K562 (cell line): ENCODE data around the gene LAMA5. TPM values are rescaled to one million over a fixed set of nuclear protein-coding genes. Genes with fewer than 3 reads are reported as not detected.

Experiments
- ATF4 ChIP-seq: fragments of 450-650 bp; formaldehyde crosslinking; IDR thresholded peaks from 2 replicates; pipeline ENCODE4 v1.4.0; 2022; ENCODE audit warnings: mild to moderate bottlenecking, moderate library complexity
- CCNT2 ChIP-seq: IDR thresholded peaks from 2 replicates; pipeline ENCODE4 v1.6.1; 2011; ENCODE audit warnings: borderline replicate concordance, low read depth, mild to moderate bottlenecking, moderate library complexity, mixed read lengths, low read length; ENCODE audit not compliant: insufficient read length; ENCODE audit errors: extremely low read depth
- CTCFL ChIP-seq: IDR thresholded peaks from 2 replicates; pipeline ENCODE4 v1.6.1; 2011; ENCODE audit warnings: borderline replicate concordance, low read depth, mild to moderate bottlenecking, moderate library complexity, low read length; ENCODE audit not compliant: insufficient read depth, poor library complexity, severe bottlenecking
- DMBX1 ChIP-seq: fragments of 250-450 bp; sonication (Bioruptor Pico); IDR thresholded peaks from 2 replicates; pipeline ENCODE4 v1.8.0; 2022; ENCODE audit warnings: inconsistent platforms, mild to moderate bottlenecking, moderate library complexity, borderline replicate concordance
- GABPB2 ChIP-seq: fragments of 250-450 bp; sonication (Bioruptor Pico); conservative IDR thresholded peaks from 2 replicates; pipeline ENCODE4 v1.5.1; 2021; ENCODE audit warnings: mild to moderate bottlenecking
- HDGF ChIP-seq: fragments of 450-650 bp; IDR thresholded peaks from 2 replicates; pipeline ENCODE4 v1.6.1; 2016
- HNRNPK ChIP-seq: fragments of 200-400 bp; formaldehyde crosslinking; IDR thresholded peaks from one replicate; pipeline ENCODE4 v1.6.1; 2018; ENCODE audit warnings: mild to moderate bottlenecking, low read depth, low read length; ENCODE audit not compliant: poor library complexity, severe bottlenecking
- IFI16 ChIP-seq: fragments of 250-450 bp; sonication (Bioruptor Pico); IDR thresholded peaks from 2 replicates; pipeline ENCODE4 v2.1.2; 2022; ENCODE audit warnings: mild to moderate bottlenecking, inconsistent platforms
- JUNB ChIP-seq: fragments of 450-650 bp; formaldehyde crosslinking; conservative IDR thresholded peaks from 2 replicates; pipeline ENCODE4 v1.4.0; 2020; ENCODE audit warnings: mild to moderate bottlenecking
- KLF13 ChIP-seq: fragments of 450-650 bp; IDR thresholded peaks from 2 replicates; pipeline ENCODE4 v1.6.1; 2016; ENCODE audit warnings: missing genetic modification characterization, low read depth, mild to moderate bottlenecking, missing compliant biosample characterization, moderate library complexity, borderline replicate concordance
- MEF2A ChIP-seq: IDR thresholded peaks from 2 replicates; pipeline ENCODE4 v1.6.1; 2011; ENCODE audit warnings: low read depth, mild to moderate bottlenecking, low read length, moderate library complexity; ENCODE audit not compliant: control insufficient read depth
- SIN3B ChIP-seq: fragments of 450-650 bp; IDR thresholded peaks from 2 replicates; pipeline ENCODE4 v1.6.1; 2017; ENCODE audit warnings: low read depth, mild to moderate bottlenecking, moderate library complexity
- SMAD3 ChIP-seq: fragments of 450-650 bp; formaldehyde crosslinking; conservative IDR thresholded peaks from 2 replicates; pipeline ENCODE4 v1.4.0; 2020; ENCODE audit warnings: mild to moderate bottlenecking
- UBTF ChIP-seq, 2 experiments: IDR thresholded peaks; 2 replicates each; pipeline ENCODE4 v1.6.1; 2012; ENCODE audit warnings: improper control_type of control experiment in 2 of 2, low read depth in 2 of 2, low read length in 2 of 2, borderline replicate concordance in 1 of 2
- XRCC5 ChIP-seq: fragments of 200-400 bp; formaldehyde crosslinking; IDR thresholded peaks from 2 replicates; pipeline ENCODE4 v1.6.1; 2017; ENCODE audit warnings: low read depth, mild to moderate bottlenecking, low read length
- ZNF695 ChIP-seq: fragments of 450-650 bp; formaldehyde crosslinking; IDR thresholded peaks from 2 replicates; pipeline ENCODE4 v1.4.0; 2020; ENCODE audit warnings: mild to moderate bottlenecking, moderate library complexity
- polyA plus RNA-seq, 8 experiments: library from polyadenylated mRNA; depleted of rRNA in 4 of 8; stranded (reverse) in 5 of 8; unstranded in 3 of 8; fragments of >200 nt; fragmentation: Nextera tagmentation in 2 of 8; fragmentation: Illumina TruSeq in 1 of 8; extraction: Ambion mirVana in 2 of 8; extraction: Trizol in 1 of 8; gene quantifications; 2 replicates each; pipeline versions ENCODE4 v1.2.1 to v1.2.3, GENCODE V29; 2011 to 2014; ENCODE audit warnings: inconsistent platforms in 1 of 8, missing spikeins in 1 of 8
- total RNA-seq, 7 experiments: library from RNA; depleted of rRNA in 6 of 7; stranded (reverse); fragments of >200 nt in 6 of 7; fragmentation: Illumina TruSeq in 2 of 7; extraction: Trizol in 2 of 7; gene quantifications; 2 replicates each; pipeline versions ENCODE4 v1.2.1 to v1.2.3, GENCODE V29; 2011 to 2021; ENCODE audit warnings: low replicate concordance in 1 of 7
- TF ChIP-seq, protein P1 (sequence below): fragments of 450-650 bp; IDR thresholded peaks from 2 replicates; pipeline ENCODE4 v1.6.1; 2018; ENCODE audit warnings: mild to moderate bottlenecking, low read depth; ENCODE audit not compliant: partially characterized antibody

The LAMA5 gene
- total and polyA plus RNA-seq, 9 of the 15 experiments (the other 6 are each of a cell fraction or from before 2014, with no cell fraction given): 0.31 to 101 (median 7.8) TPM

GRCh38 chr20:62367136-62367632, at the start of gene LAMA5 (continued):
- no peak for TF ChIP-seq KLF13 (tag)
- TF ChIP-seq CCNT2: peak; percentile 18
- TF ChIP-seq SIN3B: 0 out of 2 replicates have a peak, but pooled peaks have one; percentile 44
- no peak for TF ChIP-seq GABPB2 (CRISPR knock-in tag)
- TF ChIP-seq IFI16: no peak
- TF ChIP-seq XRCC5: no peak
- no peak for TF ChIP-seq MEF2A
- TF ChIP-seq UBTF (IDR thresholded peaks at IDR 0.05; ENCODE audit: borderline replicate concordance in 1 of 2, low read depth in 2 of 2, low read length in 2 of 2): peak; percentile 41 to 70; a peak in 1 of 4 replicates
- no peak for TF ChIP-seq CTCFL
- TF ChIP-seq, protein P1, sequence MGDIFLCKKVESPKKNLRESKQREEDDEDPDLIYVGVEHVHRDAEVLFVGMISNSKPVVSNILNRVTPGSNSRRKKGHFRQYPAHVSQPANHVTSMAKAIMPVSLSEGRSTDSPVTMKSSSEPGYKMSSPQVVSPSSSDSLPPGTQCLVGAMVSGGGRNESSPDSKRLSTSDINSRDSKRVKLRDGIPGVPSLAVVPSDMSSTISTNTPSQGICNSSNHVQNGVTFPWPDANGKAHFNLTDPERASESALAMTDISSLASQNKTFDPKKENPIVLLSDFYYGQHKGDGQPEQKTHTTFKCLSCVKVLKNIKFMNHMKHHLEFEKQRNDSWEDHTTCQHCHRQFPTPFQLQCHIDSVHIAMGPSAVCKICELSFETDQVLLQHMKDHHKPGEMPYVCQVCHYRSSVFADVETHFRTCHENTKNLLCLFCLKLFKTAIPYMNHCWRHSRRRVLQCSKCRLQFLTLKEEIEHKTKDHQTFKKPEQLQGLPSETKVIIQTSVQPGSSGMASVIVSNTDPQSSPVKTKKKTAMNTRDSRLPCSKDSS: no peak
- TF ChIP-seq HNRNPK: peak; percentile 44
- TF ChIP-seq JUNB: no peak
- no peak for TF ChIP-seq SMAD3 (CRISPR knock-in tag)
- TF ChIP-seq DMBX1 (CRISPR knock-in tag): no peak
- TF ChIP-seq ATF4: no peak
- TF ChIP-seq ZNF695 (CRISPR knock-in tag): no peak
- no peak for TF ChIP-seq HDGF
